ENCODE data around the gene OR13C5. TPM values are rescaled to one million over a fixed set of nuclear protein-coding genes. Genes with fewer than 3 reads are reported as not detected.

OR13C5 gene
- total RNA-seq, 1 experiment from 2014 or later = not detected

- Histone ChIP-seq H3K79me1 (ENCODE audit: insufficient read depth, low read depth, low read length, poor library complexity, severe bottlenecking) (no peaks in the 10 kb centered on the region), H4K8ac (replicated peaks; ENCODE audit: insufficient read length, low read depth, low read length) (no peak overlapping the region), H3K23me2 (ENCODE audit: insufficient read length, low read depth, low read length, poor library complexity, severe bottlenecking) (no peaks in the 10 kb centered on the region), H3K4ac (ENCODE audit: low read depth, low read length) (no peak overlapping the region), H2BK12ac (ENCODE audit: insufficient read length, low read depth, low read length) (no peak overlapping the region), H3K4me1 (ENCODE audit: insufficient read depth, low read length) (no peaks in the 10 kb centered on the region), H2BK20ac (ENCODE audit: low read depth, low read length, poor library complexity, severe bottlenecking) (no peak overlapping the region), H3K27me3 (ENCODE audit: insufficient read depth, low read length) (no peaks in the 10 kb centered on the region), H2AFZ (ENCODE audit: low read length) (no peak overlapping the region), H4K5ac (ENCODE audit: insufficient read length, low read depth, low read length) (no peak overlapping the region), H3K14ac (ENCODE audit: insufficient read depth, low read length) (no peak overlapping the region), H3K4me2 (ENCODE audit: insufficient read depth, insufficient read length, low read length) (no peak overlapping the region), H2AK5ac (ENCODE audit: insufficient read length, low read length) (no peak overlapping the region), H3K18ac (ENCODE audit: insufficient read length, low read depth, low read length) (no peak overlapping the region), H3K56ac (ENCODE audit: insufficient read length, low read depth, low read length) (no peak overlapping the region), H3K27ac (ENCODE audit: insufficient read length, low read depth, low read length) (no peak overlapping the region), H4K91ac (ENCODE audit: insufficient read length, low read depth, low read length) (no peak overlapping the region), H3T11ph (ENCODE audit: low read length) (no peak overlapping the region), H3K23ac (ENCODE audit: insufficient read length, low read depth, low read length) (no peak overlapping the region), H4K20me1 (ENCODE audit: control insufficient read depth, insufficient read depth, insufficient read length) (no peaks in the 10 kb centered on the region), H3K9ac (ENCODE audit: extremely low read depth, insufficient read length, low read length) (no peak overlapping the region), H3K9me3 (ENCODE audit: control insufficient read depth, low read depth, low read length) (no peaks in the 10 kb centered on the region), H2BK15ac (ENCODE audit: low read depth, low read length) (no peak overlapping the region), H3K79me2 (ENCODE audit: insufficient read depth, low read length) (no peaks in the 10 kb centered on the region), H2BK120ac (ENCODE audit: low read depth, low read length, poor library complexity, severe bottlenecking) (no peak overlapping the region), H2BK5ac (ENCODE audit: insufficient read length, low read length) (no peak overlapping the region)
- no CpG with 5 or more reads among the region's 2 CpGs for WGBS (ENCODE audit: extremely low coverage, insufficient read length, low lambda C conversion rate)
- no peaks in the 10 kb centered on the region for H3K9me3 Mint-ChIP-seq
- no peak overlapping the region for H3K4me3 Mint-ChIP-seq
- H3K4me1 Mint-ChIP-seq = no peaks in the 10 kb centered on the region
- no peak for DNase-seq
- H3K27ac Mint-ChIP-seq = no peak overlapping the region
- no peaks in the 10 kb centered on the region for H3K36me3 Mint-ChIP-seq (ENCODE audit: insufficient read depth in 1 of 3, low read depth in 3 of 3)
- no peak for TF ChIP-seq CTCF (conservative IDR thresholded peaks at IDR 0.05)
- H3K27me3 Mint-ChIP-seq (ENCODE audit: low read depth) = peaks cover 1% of the 10 kb centered on the region; the same call in 1 of the 2 replicates
These were observed 12.0 kb upstream of the OR13C5 start for GRCh38 chr9:104611213-104611612.

Data from H9 (cell line).